Neuronal stem cell (in vitro differentiated cells): ENCODE measurements around the gene PDZK1IP1. TPM values are rescaled to one million over a fixed set of nuclear protein-coding genes. Genes with fewer than 3 reads are reported as not detected.
A peak's percentile ranks its signal among the peaks of the same experiment; 100 is the strongest.

Experiments used
- DNase-seq: peaks from one replicate; pipeline ENCODE4 v3.0.0-alpha.2; 2013; ENCODE audit warnings: low spot score
- H2AFZ ChIP-seq: one replicate; pipeline ENCODE4 v1.6.1; 2013; ENCODE audit warnings: mild to moderate bottlenecking, low read length, inconsistent platforms
- H2AK5ac ChIP-seq: 2 replicates; pipeline ENCODE4 v1.6.1; 2013; ENCODE audit warnings: low read depth, mild to moderate bottlenecking, inconsistent platforms, low read length, moderate library complexity, mixed read lengths
- H2BK120ac ChIP-seq: 2 replicates; pipeline ENCODE4 v1.6.1; 2013; ENCODE audit warnings: low read depth, mild to moderate bottlenecking, inconsistent platforms, low read length, moderate library complexity, mixed read lengths
- H2BK12ac ChIP-seq: one replicate; pipeline ENCODE4 v1.6.1; 2013; ENCODE audit warnings: low read length, inconsistent platforms
- H2BK15ac ChIP-seq: 2 replicates; pipeline ENCODE4 v1.6.1; 2013; ENCODE audit warnings: mild to moderate bottlenecking, low read length, inconsistent platforms, mixed read lengths
- H2BK5ac ChIP-seq: one replicate; pipeline ENCODE4 v1.6.1; 2013; ENCODE audit warnings: inconsistent platforms, mild to moderate bottlenecking, low read length, moderate library complexity
- H3K14ac ChIP-seq: one replicate; pipeline ENCODE4 v1.6.1; 2013; ENCODE audit warnings: low read length, inconsistent platforms
- H3K18ac ChIP-seq: 2 replicates; pipeline ENCODE4 v1.6.1; 2013; ENCODE audit warnings: low read length, inconsistent platforms
- H3K23ac ChIP-seq: 2 replicates; pipeline ENCODE4 v1.6.1; 2013; ENCODE audit warnings: low read depth, mild to moderate bottlenecking, mixed read lengths, low read length, inconsistent platforms; ENCODE audit not compliant: poor library complexity
- H3K27ac ChIP-seq: replicated peaks from 3 replicates; pipeline ENCODE4 v1.5.1; 2013; ENCODE audit warnings: low read length, inconsistent platforms
- H3K27me3 ChIP-seq, 3 experiments: 2 replicates each; pipeline ENCODE4 v1.6.1; 2013; ENCODE audit warnings: low read length in 3 of 3, mild to moderate bottlenecking in 2 of 3, inconsistent platforms in 1 of 3, low read depth in 1 of 3, mixed read lengths in 1 of 3, moderate library complexity in 1 of 3; ENCODE audit not compliant: control insufficient read depth in 3 of 3, insufficient read depth in 3 of 3
- H3K36me3 ChIP-seq, 2 donors: replicated peaks in 1 of 2; 2 replicates each; pipeline ENCODE4 v1.6.1; 2013; ENCODE audit warnings: low read length in 2 of 2; ENCODE audit not compliant: control insufficient read depth in 2 of 2, insufficient read depth in 2 of 2
- H3K4ac ChIP-seq: 2 replicates; pipeline ENCODE4 v1.6.1; 2013; ENCODE audit warnings: inconsistent platforms, mild to moderate bottlenecking, low read length, moderate library complexity
- H3K4me1 ChIP-seq, 2 donors: 1 replicate in 1 of 2; 2 replicates in 1 of 2; pipeline ENCODE4 v1.6.1; 2013; ENCODE audit warnings: low read length in 2 of 2, low read depth in 1 of 2; ENCODE audit not compliant: control insufficient read depth in 2 of 2, insufficient read depth in 1 of 2
- H3K4me2 ChIP-seq: one replicate; pipeline ENCODE4 v1.6.1; 2013; ENCODE audit warnings: mild to moderate bottlenecking, low read length, inconsistent platforms; ENCODE audit not compliant: insufficient read depth, poor library complexity, severe bottlenecking
- H3K4me3 ChIP-seq, 2 donors: 2 replicates each; pipeline ENCODE4 v1.5.1; 2013; ENCODE audit warnings: low read length in 2 of 2, mild to moderate bottlenecking in 2 of 2, inconsistent platforms in 1 of 2, moderate library complexity in 1 of 2
- H3K79me1 ChIP-seq: one replicate; pipeline ENCODE4 v1.6.1; 2013; ENCODE audit warnings: low read depth, mild to moderate bottlenecking, inconsistent platforms, low read length, moderate library complexity
- H3K9ac ChIP-seq: one replicate; pipeline ENCODE4 v1.6.1; 2013; ENCODE audit warnings: mild to moderate bottlenecking, low read depth, low read length, inconsistent platforms; ENCODE audit not compliant: poor library complexity
- H3K9me3 ChIP-seq, 2 donors: replicated peaks in 1 of 2; 2 replicates each; pipeline versions ENCODE3 to v1.6.1; 2013; ENCODE audit warnings: low read length in 2 of 2, mild to moderate bottlenecking in 2 of 2, inconsistent platforms in 1 of 2, low read depth in 1 of 2, mixed read lengths in 1 of 2, moderate library complexity in 1 of 2; ENCODE audit not compliant: control insufficient read depth in 2 of 2, insufficient read depth in 1 of 2
- H4K8ac ChIP-seq: one replicate; pipeline ENCODE4 v1.6.1; 2013; ENCODE audit warnings: low read depth, mild to moderate bottlenecking, inconsistent platforms, low read length, moderate library complexity
- H4K91ac ChIP-seq: one replicate; pipeline ENCODE4 v1.6.1; 2013; ENCODE audit warnings: low read length, low read depth, mild to moderate bottlenecking, inconsistent platforms; ENCODE audit not compliant: poor library complexity
- WGBS, 2 donors: extraction: QIAGEN DNeasy Blood & Tissue Kit; methylation state at CpG; one replicate each; pipeline ENCODE4 v1.1.7; 2013; ENCODE audit warnings: missing lambda C conversion rate in 2 of 2, mixed read lengths in 1 of 2; ENCODE audit not compliant: insufficient read length in 2 of 2, insufficient replicate concordance in 1 of 2; ENCODE audit errors: extremely low coverage in 2 of 2; 5-methylcytosine and 5-hydroxymethylcytosine counted together
- polyA plus RNA-seq, 2 experiments: library from polyadenylated mRNA; stranded (reverse); fragments of 200-250 nt; gene quantifications; one replicate each; pipeline ENCODE4 v1.2.3, GENCODE V29; 2013

The PDZK1IP1 gene
- polyA plus RNA-seq (2013, experiment 1 of 2): not detected
- polyA plus RNA-seq (2013, experiment 2 of 2): not detected

- Histone ChIP-seq H4K91ac (no peak within 1 kb of the TSS), H3K27ac (no peak within 1 kb of the TSS), H3K9me3 (no peaks in the 10 kb centered on the region), H2BK12ac (no peak within 1 kb of the TSS), H2AK5ac (peak within 1 kb of the TSS; percentile 53), H4K8ac (no peak within 1 kb of the TSS), H3K36me3 (no peaks in the 10 kb centered on the region), H3K4me3 (no peak within 1 kb of the TSS), H2BK5ac (no peak within 1 kb of the TSS), H3K27me3 (peaks cover 0 to 18% (median 0%) of the 10 kb centered on the region in 3 experiments), H3K4me2 (no peak within 1 kb of the TSS), H2BK15ac (peak within 1 kb of the TSS; percentile 20), H3K9ac (no peak within 1 kb of the TSS), H3K23ac (peak within 1 kb of the TSS; percentile 39), H3K4me1 (peaks cover 6% of the 10 kb centered on the region in 2 donors), H3K14ac (peak within 1 kb of the TSS; percentile 40), H2BK120ac (no peak within 1 kb of the TSS), H3K4ac (no peak within 1 kb of the TSS), H3K79me1 (no peaks in the 10 kb centered on the region), H3K18ac (peak within 1 kb of the TSS; percentile 23), H2AFZ (no peak within 1 kb of the TSS)
- no CpG with 5 or more reads among the region's 16 CpGs for WGBS, 2 donors
- DNase-seq: no peak
These were observed at the start of gene PDZK1IP1 for GRCh38 chr1:47189844-47190508. Gene PDZK1IP1 (minus strand): TSS chr1:47190036. CDS start chr1:47189932, 104 bp downstream.

GRCh38 chr1:47238935-47239592 lies 49.2 kb upstream of the PDZK1IP1 start:
- Histone ChIP-seq H3K27me3 (peaks cover 0 to 76% (median 25%) of the 10 kb centered on the region in 3 experiments), H3K14ac (no peak overlapping the region), H3K23ac (no peak overlapping the region), H2BK5ac (no peak overlapping the region), H2BK12ac (no peak overlapping the region), H3K4me2 (no peak overlapping the region), H3K36me3 (no peaks in the 10 kb centered on the region), H2BK15ac (no peak overlapping the region), H3K79me1 (no peaks in the 10 kb centered on the region), H4K8ac (no peak overlapping the region), H2AK5ac (no peak overlapping the region), H3K4me1 (peaks cover 2 to 3% of the 10 kb centered on the region in 2 donors), H3K18ac (no peak overlapping the region), H3K4ac (no peak overlapping the region), H3K4me3 (no peak overlapping the region), H3K27ac (no peak overlapping the region), H2AFZ (no peak overlapping the region), H4K91ac (no peak overlapping the region), H2BK120ac (no peak overlapping the region), H3K9ac (no peak overlapping the region), H3K9me3 (no peaks in the 10 kb centered on the region)
- no peak for DNase-seq
- WGBS, 2 donors: no CpG with 5 or more reads among the region's 5 CpGs

GRCh38 chr1:47235806-47236205 lies 46.0 kb upstream of the PDZK1IP1 start:
- Histone ChIP-seq H2AFZ (no peak overlapping the region), H3K79me1 (no peaks in the 10 kb centered on the region), H3K4me2 (no peak overlapping the region), H3K27me3 (peaks cover 20 to 78% (median 57%) of the 10 kb centered on the region in 3 experiments), H3K4me3 (no peak overlapping the region), H3K14ac (no peak overlapping the region), H2BK15ac (no peak overlapping the region), H3K9ac (no peak overlapping the region), H2AK5ac (no peak overlapping the region), H3K9me3 (no peaks in the 10 kb centered on the region), H4K91ac (no peak overlapping the region), H3K23ac (no peak overlapping the region), H2BK120ac (no peak overlapping the region), H3K36me3 (no peaks in the 10 kb centered on the region), H2BK5ac (no peak overlapping the region), H3K27ac (no peak overlapping the region), H2BK12ac (no peak overlapping the region), H3K4ac (no peak overlapping the region), H4K8ac (no peak overlapping the region), H3K18ac (no peak overlapping the region), H3K4me1 (peaks cover 2 to 4% of the 10 kb centered on the region in 2 donors)
- no peak for DNase-seq
- no CpG with 5 or more reads among the region's 4 CpGs for WGBS, 2 donors

GRCh38 chr1:47235241-47235681 lies 45.4 kb upstream of the PDZK1IP1 start:
- no peak overlapping the region for H2BK120ac ChIP-seq
- no peak overlapping the region for H3K4me3 ChIP-seq
- H3K27me3 ChIP-seq: peaks cover 26 to 83% (median 63%) of the 10 kb centered on the region in 3 experiments
- no peak overlapping the region for H3K9ac ChIP-seq
- H3K27ac ChIP-seq: no peak overlapping the region
- H4K8ac ChIP-seq: no peak overlapping the region
- H3K23ac ChIP-seq: peak overlapping the region; percentile 26
- no peak overlapping the region for H3K4ac ChIP-seq
- WGBS, 2 donors: no CpG with 5 or more reads among the region's 21 CpGs
- no peak overlapping the region for H4K91ac ChIP-seq
- H3K14ac ChIP-seq: no peak overlapping the region
- DNase-seq: no peak
- H3K79me1 ChIP-seq: no peaks in the 10 kb centered on the region
- no peak overlapping the region for H3K4me2 ChIP-seq
- H2BK5ac ChIP-seq: no peak overlapping the region
- H2AFZ ChIP-seq: peak overlapping the region; percentile 71
- H2BK15ac ChIP-seq: no peak overlapping the region
- no peak overlapping the region for H2AK5ac ChIP-seq
- H3K36me3 ChIP-seq: no peaks in the 10 kb centered on the region
- H3K4me1 ChIP-seq: peaks cover 2 to 4% of the 10 kb centered on the region in 2 donors
- H3K9me3 ChIP-seq: no peaks in the 10 kb centered on the region
- H2BK12ac ChIP-seq: no peak overlapping the region
- H3K18ac ChIP-seq: no peak overlapping the region
